ENCODE results near the gene CMTM4.

The CMTM4 gene

DNA sequence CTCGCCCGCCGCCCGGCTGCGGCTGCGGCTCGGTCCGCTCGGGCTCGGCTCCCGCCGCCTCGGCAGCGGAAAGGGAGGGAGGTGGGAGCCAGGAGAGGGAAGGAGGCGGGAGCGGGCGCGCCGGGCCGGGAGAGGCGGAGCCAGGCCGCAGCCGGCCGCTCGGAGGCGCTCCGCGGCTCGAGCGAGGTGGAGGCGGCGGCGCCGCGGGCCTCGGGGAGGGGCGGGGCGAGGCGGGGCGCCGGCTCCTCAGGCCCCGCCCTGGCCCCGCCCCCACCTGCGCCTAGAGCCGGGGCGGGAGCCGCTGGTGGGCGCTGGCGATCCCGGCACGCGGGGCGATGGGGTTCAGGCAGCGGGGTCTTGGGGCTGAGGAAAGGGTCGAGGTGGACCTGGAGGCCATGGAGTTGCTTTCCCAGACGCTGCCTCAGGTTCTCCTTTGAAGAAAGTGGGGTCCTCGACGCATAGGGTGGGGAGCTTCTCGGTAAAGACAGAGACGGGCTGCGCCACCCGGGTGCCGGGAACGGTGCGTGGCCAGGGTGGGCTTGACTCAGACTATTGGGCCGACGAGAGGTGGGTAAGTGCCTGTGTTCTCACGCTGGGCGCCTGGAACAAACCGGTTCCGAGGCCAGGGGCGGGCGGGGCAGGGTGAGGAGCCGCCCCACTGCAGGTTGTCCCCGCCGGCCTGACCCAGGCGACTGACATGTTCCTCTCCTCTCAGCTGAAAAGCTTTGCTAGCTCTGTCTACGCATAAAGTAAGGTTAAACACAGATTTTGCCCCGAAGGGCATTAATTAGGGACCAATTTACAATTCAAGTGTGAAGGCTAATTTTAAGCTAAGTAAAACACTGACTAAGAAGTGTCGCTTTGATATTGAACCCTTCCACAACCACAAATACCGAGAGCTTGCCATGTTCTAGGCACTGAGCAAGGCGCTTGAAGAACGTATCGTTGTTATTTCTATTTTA is at the start of gene CMTM4:
Gene CMTM4 (minus strand): TSS at position 75 of the 962 bp plus-strand sequence. CDS start 218 bp downstream, outside the sequence.
- DNase-seq (ENCODE audit: low read depth) = peak; percentile 49

DNA sequence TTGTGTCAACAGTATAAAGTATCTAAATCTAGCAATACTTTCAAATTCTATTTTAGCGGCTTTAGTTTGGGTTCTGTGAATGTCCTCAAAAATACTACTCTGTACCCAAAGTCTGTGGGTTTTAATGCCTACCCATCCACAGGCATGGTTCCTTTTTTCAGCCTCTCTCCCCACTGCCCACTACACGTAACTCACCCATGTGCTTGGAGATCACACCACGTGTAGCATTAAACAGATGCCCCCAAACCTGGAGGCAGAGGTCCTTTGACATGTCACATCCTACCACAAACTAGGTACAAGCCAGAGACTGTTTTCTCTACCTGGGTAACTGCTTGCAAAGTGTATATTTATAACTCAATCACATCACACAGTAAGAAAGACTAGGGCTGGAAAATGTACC is 49.5 kb upstream of the CMTM4 start:
- no peak for DNase-seq (ENCODE audit: low read depth)

DNA sequence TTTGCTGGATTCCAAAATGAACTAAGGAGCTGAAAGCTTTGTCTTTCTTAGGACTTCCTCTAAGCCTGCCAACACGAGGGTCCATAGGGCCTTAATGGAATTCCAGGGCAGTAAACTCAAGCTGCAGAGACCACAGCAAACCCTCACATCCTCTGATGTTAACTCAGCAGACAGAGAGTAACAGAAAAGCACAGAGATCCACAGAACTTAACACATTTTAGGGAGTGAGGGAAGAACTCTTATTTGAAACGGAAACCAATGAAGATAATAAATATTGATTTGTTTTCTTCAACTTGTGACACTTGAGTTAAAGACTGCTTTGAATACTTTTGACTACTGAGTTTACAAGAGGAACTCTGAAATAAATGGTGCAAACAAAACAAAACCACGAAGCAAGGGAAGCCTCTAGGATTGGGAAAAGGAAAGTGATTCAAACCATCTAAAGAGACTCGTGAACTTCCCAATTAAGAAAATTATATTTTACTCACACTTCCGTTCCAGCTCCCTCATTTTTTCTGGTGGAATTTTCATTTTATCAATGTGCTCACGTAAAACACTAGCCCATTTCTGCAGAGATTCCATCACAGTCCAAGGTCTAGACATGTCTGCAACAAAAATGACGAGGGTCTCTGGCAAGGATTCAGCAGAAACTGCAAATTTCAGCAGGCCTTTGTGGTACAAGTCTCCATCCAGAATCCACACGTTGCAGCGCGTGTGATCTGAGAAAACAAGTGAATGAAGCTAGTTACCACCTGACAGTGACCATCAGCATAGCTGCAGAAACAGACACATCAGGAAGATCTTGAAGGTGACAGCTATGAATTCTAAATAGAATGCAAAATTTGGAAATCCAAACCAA is 45.6 kb upstream of the CMTM4 start:
- DNase-seq (ENCODE audit: low read depth) = no peak

DNA sequence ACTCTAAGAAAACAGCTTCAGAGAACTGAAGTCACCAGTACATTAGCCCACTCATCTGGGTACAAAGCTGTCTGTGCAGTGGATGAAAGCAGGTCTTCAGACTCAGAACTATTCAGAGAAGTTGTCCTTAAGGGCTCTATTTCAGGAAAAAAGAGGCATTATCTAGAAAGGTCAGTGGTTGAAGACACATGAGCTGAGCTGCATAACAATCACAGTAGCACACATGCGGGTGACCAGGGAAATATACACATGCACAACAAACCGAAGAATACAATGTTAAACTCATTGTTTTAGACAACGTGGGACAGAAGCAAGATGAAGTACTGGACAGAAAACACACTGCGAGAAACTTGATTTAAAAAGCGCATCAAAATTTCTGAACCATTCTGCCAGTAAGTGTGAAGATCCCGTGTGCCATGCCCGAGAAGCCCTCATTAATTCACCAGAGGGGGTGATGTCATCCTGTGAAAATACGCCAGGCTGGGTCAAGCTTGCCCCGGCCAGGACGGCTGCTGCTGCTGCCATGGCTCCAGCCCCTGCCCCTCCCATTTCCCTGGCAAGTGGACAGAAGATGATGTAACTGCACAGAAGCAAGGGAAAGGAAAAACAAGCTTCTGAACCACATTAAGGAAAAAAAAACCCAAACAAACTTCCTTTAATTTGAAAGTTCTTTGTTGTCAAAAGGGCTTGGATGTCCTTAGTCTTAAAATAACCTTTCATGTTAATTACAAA is 44.8 kb upstream of the CMTM4 start:
- DNase-seq (ENCODE audit: low read depth) = no peak

DNA sequence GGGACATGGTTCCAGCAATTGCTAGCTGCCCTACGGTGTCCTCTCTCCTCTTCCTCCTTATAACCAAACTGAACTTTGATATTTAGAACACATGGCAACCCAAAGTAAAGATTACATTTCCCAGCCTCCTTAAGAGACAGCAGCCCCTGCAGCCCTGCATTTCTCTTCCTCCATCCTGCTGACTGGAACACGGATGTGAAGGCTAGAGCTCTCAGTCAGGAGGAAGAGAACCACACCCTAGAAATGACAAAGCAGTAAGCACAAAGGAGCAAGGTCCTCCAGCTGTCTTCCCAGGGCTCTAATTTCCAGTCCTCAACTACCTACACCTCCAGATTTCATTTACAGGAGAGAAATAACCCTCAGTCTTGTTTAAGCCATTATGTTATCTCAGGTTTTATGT is 44.0 kb upstream of the CMTM4 start:
- no peak for DNase-seq (ENCODE audit: low read depth)

DNA sequence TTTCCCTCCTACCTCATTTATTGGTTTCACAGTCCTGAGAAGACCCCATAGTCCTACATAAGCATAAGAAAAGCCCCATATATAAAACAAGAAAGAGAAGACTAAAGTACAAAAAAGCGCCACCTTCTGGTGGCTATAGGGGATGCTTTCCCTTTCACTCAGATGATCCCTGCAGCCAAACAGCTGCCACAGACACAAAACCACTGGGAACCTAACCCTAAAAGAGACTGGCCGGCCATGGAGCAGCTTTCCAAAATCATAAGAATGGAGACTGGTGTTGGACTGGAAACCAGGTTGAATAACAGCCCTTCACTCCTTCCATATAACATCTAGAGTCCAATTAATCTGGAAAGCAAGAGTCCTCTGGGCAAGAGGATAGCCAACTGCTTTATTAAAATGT is 43.5 kb upstream of the CMTM4 start:
- DNase-seq (ENCODE audit: low read depth) = no peak

DNA sequence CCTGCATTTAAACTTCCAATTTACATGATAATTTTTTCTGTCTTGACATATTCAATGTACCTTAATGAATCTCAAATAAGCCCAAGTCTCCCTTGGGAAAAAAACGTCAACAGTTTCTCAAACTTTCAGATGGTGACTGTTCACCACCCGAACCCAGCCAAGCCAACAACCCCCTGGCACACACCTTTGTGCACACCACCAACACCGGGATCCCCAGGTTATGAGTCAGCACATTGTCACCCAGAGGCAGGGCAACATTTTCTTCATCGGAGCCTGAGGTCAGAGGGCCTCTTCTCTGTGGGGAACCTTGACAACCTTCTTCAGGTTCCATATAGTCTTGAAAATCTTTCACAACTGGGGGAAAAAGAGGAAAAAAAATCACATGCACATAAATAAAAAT is 39.3 kb upstream of the CMTM4 start:
- no peak for DNase-seq (ENCODE audit: low read depth)

DNA sequence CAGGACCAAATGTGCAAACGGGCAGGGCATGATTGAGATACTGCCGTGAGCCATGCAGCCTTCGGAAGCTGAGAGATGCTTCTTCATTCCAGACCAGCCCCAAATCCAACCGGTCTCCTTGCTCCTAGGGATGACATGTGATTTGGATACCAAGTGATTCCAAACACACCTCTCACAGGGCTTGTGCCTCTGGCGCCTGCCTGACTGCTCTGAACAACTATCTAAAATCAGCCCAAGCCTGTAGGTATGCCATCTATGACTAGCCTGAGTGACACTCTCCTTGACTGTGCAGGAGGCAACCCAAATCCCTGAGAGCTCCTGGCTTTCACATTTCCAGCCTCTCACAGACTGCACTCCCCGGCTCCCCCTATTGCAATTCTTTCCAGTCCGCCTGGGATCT is 34.6 kb upstream of the CMTM4 start:
- DNase-seq (ENCODE audit: low read depth) = no peak

DNA sequence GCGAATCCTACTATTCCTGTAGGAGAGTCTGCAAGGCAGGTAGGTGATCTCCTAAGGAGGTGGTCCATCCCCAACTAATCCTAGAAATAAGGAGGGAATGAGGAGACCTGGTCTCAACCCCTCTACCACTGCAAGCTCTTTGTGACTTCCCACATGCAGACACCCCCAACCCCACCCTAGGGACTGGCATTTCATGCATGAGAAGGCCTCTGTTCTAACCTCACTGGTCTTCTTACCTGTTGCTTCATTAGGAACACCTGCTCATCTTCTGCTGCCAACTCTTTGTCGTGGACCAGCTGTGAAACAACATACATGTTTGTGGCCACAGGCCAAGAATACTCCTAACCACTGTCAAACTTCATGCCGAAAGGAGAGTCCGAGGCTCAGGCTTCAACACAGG is 32.3 kb upstream of the CMTM4 start:
- DNase-seq (ENCODE audit: low read depth) = no peak

DNA sequence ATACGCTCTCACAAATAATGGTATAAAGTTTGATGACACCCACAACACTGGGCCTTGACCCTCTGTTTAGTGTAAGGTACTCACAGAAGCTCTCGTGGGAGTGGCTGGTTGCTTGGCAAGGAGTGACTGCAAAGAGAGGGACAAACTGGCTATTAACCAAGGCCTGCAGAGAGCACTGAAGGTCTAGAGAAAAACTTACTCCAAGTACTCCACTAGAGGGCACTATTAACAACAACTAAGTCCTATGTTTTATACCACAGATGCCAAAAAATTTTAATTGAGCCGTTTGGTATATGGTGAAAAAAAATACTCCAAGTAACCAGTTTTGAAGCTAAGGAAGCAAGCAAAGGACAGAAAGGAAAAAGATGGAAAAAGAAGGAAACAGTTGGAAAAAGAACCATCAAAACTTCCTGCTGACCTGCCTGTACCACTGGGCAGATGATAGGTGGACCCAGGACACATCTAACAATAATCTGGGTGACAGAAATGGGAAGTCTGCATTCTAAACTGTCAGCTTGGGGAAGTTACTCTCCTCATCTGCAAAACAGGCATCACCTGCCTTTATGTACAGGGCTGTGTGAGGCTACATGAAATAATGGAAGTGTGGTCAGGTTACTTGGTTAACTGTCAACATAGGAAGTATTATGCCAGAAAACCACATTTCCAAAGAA is 31.7 kb upstream of the CMTM4 start:
- no peak for DNase-seq (ENCODE audit: low read depth)

DNA sequence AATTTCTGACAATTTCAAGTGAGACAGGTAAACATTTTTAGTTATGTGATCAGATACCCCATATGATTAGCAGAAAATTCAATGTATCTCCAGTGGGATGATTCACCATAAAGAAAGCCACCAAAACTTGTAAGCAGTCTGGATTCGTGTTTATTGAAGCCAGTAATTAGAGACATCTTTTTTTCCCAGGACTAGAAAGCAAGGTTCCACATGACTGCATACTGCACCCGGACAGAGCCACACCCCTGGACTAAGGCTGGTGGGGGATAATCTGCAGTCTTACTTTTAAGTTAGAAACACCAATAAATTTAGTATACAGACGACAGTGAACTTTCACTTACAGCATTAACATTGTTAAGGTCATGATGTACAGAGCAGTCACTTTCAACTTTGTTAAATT is 24.2 kb upstream of the CMTM4 start:
- no peak for DNase-seq (ENCODE audit: low read depth)

DNA sequence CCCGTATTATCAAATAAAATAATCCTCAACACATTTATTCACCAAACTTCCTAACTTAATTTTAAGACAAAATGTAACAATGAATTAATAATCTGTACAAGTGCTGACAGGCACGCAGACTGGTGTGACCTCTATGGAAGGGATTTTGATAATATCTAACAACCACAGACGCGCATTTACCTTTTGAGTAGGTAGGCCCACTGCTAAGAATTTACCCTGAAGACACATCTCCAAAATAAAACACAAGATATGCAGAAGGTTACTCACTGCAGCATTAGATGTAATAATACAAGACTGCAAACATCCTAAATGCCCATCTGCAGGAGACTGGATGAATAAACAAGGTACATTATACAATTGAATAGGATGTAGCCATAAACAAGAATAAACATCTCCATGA is 22.7 kb upstream of the CMTM4 start:
- DNase-seq (ENCODE audit: low read depth) = no peak

DNA sequence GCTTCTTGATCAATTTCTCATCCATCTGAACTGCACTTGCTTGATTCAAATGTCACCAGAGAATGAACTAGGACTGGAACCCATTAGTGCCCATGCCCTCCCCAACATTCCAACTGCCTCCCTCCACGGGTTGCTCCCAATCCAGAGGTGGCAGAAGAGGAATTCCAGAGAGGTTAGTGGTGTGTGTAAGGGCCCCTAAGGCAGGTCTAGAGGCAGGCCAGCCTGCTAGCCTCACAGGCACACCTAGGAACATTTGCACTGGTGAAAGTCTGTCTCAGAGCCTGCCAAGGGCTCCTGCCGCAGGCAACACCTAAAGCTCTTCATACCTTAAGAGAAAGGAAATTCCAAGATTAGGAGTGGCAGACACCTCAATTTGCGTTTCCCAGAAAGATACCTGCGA is 21.2 kb upstream of the CMTM4 start:
- no peak for DNase-seq (ENCODE audit: low read depth)

DNA sequence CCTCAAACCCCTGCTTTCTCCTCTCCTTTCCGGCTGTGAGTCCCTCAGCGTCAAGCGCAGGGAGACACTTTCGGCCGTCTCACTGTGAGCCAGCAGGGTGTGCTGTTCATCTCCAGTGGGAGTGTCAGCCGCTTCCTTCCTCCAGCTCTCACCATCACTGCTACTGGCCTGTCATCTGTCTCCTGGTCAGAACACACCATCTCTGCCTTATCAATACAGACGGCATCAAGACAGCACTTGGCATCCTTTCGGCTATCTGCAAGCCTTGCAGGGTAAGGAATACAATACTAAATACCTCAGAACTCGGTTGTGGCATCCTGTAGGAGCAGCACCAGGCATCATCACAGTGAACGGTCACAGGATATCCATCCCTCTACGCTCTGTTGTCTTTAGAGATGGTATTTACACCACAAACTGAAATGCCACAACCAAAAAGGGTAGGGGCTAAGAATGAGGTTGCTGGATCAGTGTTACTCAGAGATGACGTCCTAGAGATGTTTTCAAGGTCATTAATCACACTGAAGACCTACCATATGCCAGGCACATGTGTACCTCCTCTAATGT is 20.7 kb upstream of the CMTM4 start:
- no peak for DNase-seq (ENCODE audit: low read depth)

DNA sequence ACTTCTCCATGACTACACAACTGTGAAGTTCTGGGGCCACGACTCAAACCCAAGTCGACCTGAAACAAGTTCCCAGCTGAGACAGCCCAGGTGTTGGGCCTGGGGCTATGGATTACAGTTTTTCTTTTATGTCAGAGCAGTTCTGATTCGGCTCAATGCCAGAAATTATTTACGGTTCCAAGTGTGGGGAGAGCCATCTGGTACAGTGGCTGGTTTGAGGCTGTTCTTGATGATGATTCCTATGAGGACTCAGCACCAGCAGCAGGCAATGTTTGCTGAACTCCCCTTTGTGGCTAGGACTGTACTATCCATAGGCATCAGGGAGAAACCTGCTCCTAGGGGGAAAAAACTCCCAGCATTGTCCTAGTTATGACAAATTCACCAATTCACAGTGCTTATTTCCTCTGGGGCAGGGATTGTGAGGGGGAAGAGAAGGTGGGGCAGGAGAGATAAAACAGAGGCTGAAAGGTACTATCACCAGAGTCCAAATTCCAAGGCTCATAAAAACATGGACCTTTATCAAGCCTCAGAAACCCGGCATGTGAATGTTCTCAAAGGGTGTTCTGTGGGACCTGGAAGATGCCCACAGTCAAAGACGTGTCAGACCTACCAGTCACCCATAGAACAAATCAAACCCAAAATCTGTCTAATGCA is 18.2 kb upstream of the CMTM4 start:
- DNase-seq (ENCODE audit: low read depth) = no peak

DNA sequence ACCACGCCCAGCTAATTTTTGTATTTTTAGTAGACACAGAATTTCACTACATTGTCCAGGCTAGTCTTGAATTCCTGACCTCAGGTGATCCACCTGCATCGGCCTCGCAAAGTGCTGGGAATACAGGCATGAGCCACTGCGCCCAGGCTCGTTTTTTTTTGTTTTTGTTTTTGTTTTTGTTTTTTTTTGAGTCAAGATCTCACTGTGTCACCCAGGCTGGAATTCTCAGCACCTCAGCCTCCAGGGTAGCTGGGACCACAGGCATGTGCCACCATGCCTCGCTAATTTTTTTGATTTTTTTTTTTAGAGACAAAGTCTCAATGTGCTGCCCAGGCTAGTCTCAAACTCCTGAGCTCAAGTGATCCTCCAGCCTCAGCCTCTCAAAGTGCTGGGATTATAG is 17.5 kb upstream of the CMTM4 start:
- DNase-seq (ENCODE audit: low read depth) = no peak

DNA sequence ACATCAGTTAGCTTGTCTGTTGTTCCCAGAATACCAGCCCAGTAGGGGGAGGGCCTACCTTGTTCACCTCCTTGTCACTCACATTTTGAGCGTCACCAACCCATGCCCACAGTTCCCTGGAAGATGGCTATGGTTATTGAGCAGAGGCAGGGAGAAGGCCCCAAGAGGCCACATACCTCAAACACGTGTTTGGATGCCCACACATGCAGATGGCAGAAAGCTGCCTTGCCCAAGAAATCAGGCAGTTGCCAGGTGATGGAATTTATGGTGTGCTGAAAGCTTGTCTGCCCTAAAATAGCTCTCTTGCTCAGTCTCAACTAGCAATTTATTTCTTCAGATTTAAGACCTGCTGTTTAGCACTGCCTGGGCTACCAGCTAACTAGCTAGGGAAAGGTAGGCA is 16.5 kb upstream of the CMTM4 start:
- no peak for DNase-seq (ENCODE audit: low read depth)

DNA sequence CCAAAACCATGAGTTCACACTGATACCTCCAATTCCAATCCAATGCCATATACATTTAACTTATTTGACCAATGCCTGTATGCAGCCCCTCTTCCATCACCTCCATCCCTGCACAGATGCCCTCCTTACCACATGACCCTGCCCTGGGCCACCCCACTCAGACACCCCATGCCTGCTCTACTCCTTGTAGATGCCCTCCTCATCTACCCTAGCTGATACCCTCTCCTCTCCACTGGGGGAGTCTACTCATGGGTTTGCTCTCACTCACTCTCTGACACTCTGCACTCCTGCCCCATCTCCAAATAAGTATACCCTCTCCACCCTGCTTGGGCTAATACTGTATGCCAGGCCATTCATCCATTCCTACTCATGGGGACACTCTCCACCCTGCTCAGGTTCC is 16.0 kb upstream of the CMTM4 start:
- no peak for DNase-seq (ENCODE audit: low read depth)

DNA sequence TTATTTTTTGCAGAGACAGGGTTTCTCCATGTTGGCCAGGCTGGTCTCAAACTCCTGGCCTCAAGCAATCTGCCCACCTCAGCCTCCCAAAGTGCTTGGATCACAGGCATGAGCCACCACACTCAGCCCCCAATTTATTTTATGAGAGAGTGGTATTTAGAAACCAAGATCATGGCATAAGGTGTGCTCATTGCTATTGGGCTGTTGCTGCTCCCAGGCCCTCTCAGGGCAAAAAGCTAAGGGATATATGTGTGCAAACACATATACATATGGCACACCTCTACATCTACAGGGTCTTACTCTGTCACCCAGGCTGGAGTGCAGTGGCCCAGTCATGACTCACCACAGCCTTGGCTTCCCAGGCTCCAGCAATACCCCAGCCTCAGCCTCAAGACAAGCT is 15.0 kb upstream of the CMTM4 start:
- DNase-seq (ENCODE audit: low read depth) = no peak

DNA sequence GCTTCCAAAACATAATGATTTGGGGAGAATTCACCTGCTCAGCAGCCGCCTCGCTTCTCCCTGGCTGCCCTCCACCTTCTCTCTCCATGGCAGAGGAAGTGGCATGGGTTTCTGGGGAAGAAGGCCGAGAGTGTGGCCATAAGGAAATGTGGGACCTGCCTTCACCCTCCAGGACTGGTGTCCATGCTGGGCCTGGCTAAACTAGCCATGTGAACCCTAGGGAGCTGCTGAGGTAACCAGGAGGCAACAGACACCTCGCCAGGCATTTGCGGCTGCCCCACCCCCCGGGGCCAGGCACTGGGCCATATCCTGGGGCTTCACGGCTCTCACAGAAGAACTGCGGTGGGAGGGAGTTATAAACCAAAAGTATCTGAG is 9.9 kb upstream of the CMTM4 start:
- DNase-seq (ENCODE audit: low read depth) = no peak
